Stimulated activated naive CD8-positive, alpha-beta T cell treated with anti-CD3 and anti-CD28 coated beads, Interleukin-15, Interleukin-2, amounts not matched to agents 100 ng/mL and 50 ng/mL, for 24 hours (primary cell): ENCODE results near the gene LSAMP.

Experiments
- H3K27ac Mint-ChIP-seq: one replicate; pipeline ENCODE4 v1.8.0; 2021; ENCODE audit warnings: mild to moderate bottlenecking, mixed read lengths
- H3K27me3 Mint-ChIP-seq: one replicate; pipeline ENCODE4 v1.8.0; 2021; ENCODE audit warnings: mixed read lengths
- H3K36me3 Mint-ChIP-seq: one replicate; pipeline ENCODE4 v1.8.0; 2021; ENCODE audit warnings: low read depth, mixed read lengths
- H3K4me1 Mint-ChIP-seq: one replicate; pipeline ENCODE4 v1.8.0; 2021; ENCODE audit warnings: low read depth, mixed read lengths
- H3K4me3 Mint-ChIP-seq: one replicate; pipeline ENCODE4 v1.8.0; 2021; ENCODE audit warnings: mild to moderate bottlenecking, mixed read lengths
- H3K9me3 Mint-ChIP-seq: one replicate; pipeline ENCODE4 v1.8.0; 2021; ENCODE audit warnings: mixed read lengths

Gene LSAMP

DNA sequence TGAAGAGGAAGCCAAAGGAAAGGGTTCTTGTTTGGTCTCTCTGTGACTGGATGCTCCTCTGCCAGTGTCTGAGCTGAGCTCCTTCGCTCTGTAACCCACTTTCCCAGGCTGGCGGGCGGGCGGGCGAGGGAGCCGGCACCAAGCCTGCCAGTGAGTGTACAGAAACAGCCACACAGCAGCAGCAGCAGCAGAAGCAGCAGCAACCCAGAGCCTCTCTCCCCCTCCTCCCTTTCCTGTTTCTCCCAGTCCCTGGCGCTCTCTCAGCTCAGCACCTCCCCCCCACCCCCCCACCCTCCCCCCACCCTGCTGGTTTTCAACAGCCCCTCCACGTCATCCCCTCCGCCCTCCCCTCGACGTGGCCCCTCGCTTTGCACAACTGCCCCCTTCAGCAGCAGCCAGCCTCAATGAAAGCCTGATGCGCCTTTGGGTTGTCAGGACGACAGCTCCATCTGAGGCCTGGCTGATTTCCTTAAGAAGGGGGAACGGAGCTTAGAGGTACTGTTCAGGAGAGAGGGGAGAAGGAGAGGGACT is at the start of gene LSAMP:
Gene LSAMP (minus strand): TSS at position 177 of the 531 bp plus-strand sequence.
- no peaks in the 10 kb centered on the region for H3K36me3 Mint-ChIP-seq
- no peak within 1 kb of the TSS for H3K27ac Mint-ChIP-seq
- peaks cover 8% of the 10 kb centered on the region for H3K9me3 Mint-ChIP-seq
- no peaks in the 10 kb centered on the region for H3K4me1 Mint-ChIP-seq
- H3K27me3 Mint-ChIP-seq, result peaks cover 15% of the 10 kb centered on the region
- H3K4me3 Mint-ChIP-seq, result no peak within 1 kb of the TSS

DNA sequence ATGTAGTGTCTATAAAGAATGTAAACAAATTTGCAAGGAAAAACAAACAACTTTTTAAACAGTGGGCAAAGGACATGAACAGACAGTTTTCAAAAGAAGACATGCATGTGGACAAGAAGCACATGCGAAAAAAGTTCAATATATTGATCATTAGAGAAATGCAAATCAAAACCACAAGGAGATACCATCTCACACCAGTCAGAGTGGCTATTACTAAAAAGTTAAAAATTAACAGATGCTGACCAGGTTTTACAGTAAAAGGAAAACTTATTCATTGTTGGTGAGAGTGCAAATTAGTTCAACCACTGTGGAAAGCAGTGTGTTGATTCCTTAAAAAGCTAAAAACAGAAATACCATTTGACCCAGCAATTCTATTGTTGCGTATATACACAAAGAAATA is 47.1 kb upstream of the LSAMP start:
- Mint-ChIP-seq H3K27ac (no peak overlapping the region), H3K4me3 (no peak overlapping the region)

DNA sequence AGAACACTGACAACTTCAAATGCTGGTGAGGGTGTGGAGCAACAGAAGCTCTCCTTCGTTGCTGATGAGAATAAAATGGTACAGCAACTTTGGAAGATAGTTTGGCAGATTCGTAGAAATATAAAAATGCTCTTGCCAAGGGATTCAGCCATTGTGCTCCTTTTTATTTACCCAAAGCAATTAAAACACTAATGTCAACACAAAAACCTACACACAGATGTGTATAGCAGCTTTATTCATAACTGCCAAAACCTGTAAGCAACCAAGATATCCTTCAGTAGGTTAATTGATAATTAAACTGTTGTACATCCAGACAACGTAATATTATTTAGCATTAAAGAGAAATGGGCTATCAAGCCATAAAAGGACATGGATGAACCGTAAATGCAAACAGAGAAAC is 37.8 kb upstream of the LSAMP start:
- Mint-ChIP-seq H3K36me3 (no peaks in the 10 kb centered on the region), H3K4me1 (no peaks in the 10 kb centered on the region), H3K27me3 (no peaks in the 10 kb centered on the region), H3K4me3 (no peak overlapping the region), H3K27ac (no peak overlapping the region), H3K9me3 (peaks cover 9% of the 10 kb centered on the region)

More for the DNA sequence above, 47.1 kb upstream of the LSAMP start:
- H3K9me3 Mint-ChIP-seq, result peaks cover 17% of the 10 kb centered on the region
- H3K27me3 Mint-ChIP-seq, result no peaks in the 10 kb centered on the region
- H3K36me3 Mint-ChIP-seq, result no peaks in the 10 kb centered on the region
- H3K4me1 Mint-ChIP-seq, result no peaks in the 10 kb centered on the region

DNA sequence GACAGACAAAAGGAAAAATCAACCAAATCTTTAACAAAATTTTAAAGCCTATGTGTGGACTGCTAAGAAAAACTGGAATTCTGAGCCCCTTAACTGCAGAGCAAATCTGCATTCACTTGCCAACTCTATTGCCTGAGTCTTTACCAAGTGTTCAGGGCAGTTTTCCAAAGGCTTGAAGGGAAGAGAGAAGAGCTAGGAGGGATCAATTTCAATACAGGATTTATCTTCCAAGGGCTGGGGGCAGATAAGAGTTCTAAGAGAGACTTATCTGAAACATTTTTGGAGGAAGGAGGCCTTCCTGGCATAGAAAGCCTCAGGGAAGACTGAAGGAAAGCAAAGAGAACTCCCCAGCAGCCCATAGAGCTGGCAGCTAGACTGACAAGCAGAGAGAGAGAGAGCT is 31.4 kb upstream of the LSAMP start:
- Mint-ChIP-seq H3K4me1 (no peaks in the 10 kb centered on the region), H3K36me3 (no peaks in the 10 kb centered on the region), H3K27me3 (no peaks in the 10 kb centered on the region), H3K9me3 (peaks cover 17% of the 10 kb centered on the region), H3K4me3 (no peak overlapping the region), H3K27ac (no peak overlapping the region)

DNA sequence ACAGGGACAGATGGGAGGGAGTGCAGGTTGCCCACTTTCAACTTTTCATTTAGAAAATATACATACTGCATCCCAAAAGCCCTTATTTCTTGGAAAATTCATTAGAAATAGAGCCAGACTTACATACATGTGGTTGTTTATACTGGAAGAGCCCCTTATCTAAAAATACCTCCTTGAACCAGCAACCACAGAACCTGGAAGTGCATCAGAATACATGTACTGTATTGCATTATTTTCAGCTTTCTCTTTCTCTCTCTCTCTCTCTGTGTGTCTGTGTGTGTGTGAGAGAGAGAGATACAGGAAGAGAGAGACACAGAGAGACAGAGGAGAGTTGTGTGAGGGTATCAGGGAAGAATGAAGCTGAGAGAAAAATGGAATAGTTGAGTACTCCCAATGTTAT is 29.5 kb upstream of the LSAMP start:
- H3K27ac Mint-ChIP-seq, result no peak overlapping the region
- peaks cover 17% of the 10 kb centered on the region for H3K9me3 Mint-ChIP-seq
- no peaks in the 10 kb centered on the region for H3K27me3 Mint-ChIP-seq
- H3K4me3 Mint-ChIP-seq, result no peak overlapping the region
- H3K36me3 Mint-ChIP-seq, result no peaks in the 10 kb centered on the region
- H3K4me1 Mint-ChIP-seq, result no peaks in the 10 kb centered on the region

DNA sequence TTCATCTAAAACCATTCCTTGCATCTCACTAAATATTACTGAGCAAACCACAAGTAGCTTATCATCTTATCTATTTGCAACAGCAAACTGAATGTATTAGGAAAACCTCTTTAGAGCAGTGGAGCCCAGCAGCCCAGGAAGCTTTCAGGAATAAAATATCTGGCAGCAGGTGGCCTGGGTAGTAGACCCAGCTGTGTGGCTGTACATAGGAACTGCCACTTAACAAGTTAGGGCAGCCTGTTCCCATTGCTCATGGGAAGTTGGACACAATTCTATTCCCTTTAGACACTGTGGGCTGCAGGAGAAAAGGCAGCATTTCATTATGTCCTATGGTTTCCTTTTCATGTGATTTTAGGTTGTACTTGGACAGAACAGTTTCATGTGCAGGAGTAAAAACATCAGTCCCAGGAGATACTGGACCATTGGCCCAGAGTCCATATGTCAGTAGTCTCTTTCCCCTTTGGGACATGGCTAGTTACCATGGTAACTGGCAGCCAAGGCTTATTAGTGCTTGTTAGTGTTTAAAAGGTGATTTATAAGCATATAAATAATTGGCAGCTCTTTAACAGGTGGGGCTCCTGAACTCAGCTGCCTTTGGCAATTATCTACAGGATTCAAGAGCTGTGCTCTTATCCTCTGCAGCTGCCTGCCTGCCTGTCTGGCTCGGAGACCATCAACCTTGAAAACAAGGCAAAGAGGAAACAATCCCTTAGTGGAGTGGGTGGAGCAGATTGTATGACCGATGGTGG is 28.9 kb upstream of the LSAMP start:
- H3K4me3 Mint-ChIP-seq, result no peak overlapping the region
- H3K4me1 Mint-ChIP-seq, result no peaks in the 10 kb centered on the region
- no peaks in the 10 kb centered on the region for H3K36me3 Mint-ChIP-seq
- H3K9me3 Mint-ChIP-seq, result peaks cover 17% of the 10 kb centered on the region
- H3K27ac Mint-ChIP-seq, result no peak overlapping the region
- H3K27me3 Mint-ChIP-seq, result no peaks in the 10 kb centered on the region

DNA sequence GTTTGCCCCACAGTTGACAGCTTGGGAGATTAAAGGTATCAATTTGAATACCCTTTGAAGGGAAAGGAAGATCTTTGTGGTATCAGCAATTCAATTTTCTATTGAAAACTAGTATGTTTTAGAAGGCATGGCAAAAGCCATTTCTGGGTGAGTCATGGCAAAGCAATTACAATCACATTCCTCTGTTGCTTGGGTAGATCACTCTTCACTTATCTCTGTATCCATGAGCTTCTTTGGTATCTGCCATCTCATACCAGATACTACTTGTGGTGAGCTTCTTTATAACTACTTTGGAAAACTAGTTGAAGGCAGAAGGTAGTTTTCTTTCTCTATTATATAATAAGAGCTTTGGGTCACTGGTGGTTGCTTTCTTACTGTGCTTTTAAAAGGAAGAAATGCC is 28.3 kb upstream of the LSAMP start:
- Mint-ChIP-seq H3K4me3 (no peak overlapping the region), H3K36me3 (no peaks in the 10 kb centered on the region), H3K27me3 (no peaks in the 10 kb centered on the region), H3K27ac (no peak overlapping the region), H3K9me3 (peaks cover 17% of the 10 kb centered on the region), H3K4me1 (no peaks in the 10 kb centered on the region)

DNA sequence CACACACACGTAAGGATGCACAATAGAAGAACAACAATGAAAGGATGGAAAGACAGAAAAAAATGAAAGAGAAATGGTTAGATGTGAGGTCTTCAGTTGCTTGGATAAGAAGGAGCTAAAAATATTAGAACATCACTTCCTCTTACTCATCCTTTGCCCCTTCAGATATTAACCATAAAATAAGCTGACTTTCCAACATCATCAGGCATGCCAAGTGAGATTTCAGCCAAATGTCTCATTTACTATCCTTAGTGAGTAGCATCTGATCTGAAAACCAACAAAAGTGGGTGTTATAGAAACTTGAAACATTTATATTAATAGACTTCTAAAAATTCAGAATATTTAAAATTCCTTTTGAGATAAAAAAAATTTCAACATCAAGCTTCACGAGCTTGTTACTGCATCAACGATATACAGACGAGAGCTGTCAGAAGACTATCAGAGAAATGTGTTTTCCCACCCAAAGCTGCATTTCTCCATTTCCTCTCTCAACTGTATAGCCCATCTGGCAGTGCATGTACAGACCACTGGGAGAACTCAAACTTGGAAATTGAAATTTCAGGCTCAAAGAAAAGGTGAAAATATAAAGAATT is 25.4 kb upstream of the LSAMP start:
- Mint-ChIP-seq H3K4me1 (no peaks in the 10 kb centered on the region), H3K4me3 (no peak overlapping the region), H3K36me3 (no peaks in the 10 kb centered on the region), H3K27ac (no peak overlapping the region), H3K27me3 (no peaks in the 10 kb centered on the region), H3K9me3 (peaks cover 9% of the 10 kb centered on the region)

DNA sequence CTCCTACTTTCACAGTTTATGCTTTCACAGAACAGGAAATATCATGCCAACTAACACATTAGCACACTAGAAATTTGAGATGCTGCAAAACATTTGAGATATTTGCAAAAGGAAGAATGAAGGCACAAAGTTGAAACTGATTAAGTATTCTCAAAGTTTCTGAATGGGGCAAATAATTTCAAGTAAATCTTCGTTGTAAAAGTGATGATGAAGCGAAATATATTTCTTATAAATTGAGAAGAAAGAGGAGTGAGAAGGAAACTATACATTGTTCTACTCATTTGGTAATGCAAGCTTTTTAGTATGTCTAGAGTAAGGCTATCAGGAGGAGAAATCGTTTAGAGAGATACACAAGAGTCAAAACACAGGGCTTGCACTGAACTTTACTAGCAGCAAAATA is 24.3 kb upstream of the LSAMP start:
- no peak overlapping the region for H3K4me3 Mint-ChIP-seq
- peaks cover 9% of the 10 kb centered on the region for H3K9me3 Mint-ChIP-seq
- no peaks in the 10 kb centered on the region for H3K27me3 Mint-ChIP-seq
- no peaks in the 10 kb centered on the region for H3K4me1 Mint-ChIP-seq
- no peaks in the 10 kb centered on the region for H3K36me3 Mint-ChIP-seq
- H3K27ac Mint-ChIP-seq, result no peak overlapping the region

DNA sequence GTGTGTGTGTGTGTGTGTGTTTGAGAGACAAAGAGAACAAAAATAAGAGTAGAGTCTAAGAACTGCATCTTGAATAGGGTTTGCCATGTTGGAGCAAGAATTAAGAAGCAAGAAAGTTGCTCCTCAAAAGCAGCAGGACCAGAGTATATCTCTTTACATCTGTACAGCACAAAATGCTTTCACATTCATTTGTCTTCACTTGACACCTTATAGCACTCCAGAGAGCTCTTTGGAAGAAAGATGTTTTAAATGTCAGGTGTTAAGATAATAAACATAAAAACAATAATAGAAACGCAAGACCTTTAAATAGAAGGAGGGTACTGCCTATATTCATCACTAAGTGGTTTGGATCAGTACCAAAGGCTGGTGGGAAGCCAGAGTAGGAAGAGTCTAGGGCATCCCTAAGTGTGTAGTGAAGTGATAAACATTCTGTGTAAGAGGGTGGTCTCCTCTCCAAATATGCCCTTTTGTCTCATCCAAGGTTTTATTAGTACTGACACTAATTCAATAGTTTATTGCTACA is 19.1 kb upstream of the LSAMP start:
- H3K4me3 Mint-ChIP-seq, result no peak overlapping the region
- H3K27me3 Mint-ChIP-seq, result no peaks in the 10 kb centered on the region
- H3K36me3 Mint-ChIP-seq, result no peaks in the 10 kb centered on the region
- no peak overlapping the region for H3K27ac Mint-ChIP-seq
- H3K4me1 Mint-ChIP-seq, result no peaks in the 10 kb centered on the region
- no peaks in the 10 kb centered on the region for H3K9me3 Mint-ChIP-seq

DNA sequence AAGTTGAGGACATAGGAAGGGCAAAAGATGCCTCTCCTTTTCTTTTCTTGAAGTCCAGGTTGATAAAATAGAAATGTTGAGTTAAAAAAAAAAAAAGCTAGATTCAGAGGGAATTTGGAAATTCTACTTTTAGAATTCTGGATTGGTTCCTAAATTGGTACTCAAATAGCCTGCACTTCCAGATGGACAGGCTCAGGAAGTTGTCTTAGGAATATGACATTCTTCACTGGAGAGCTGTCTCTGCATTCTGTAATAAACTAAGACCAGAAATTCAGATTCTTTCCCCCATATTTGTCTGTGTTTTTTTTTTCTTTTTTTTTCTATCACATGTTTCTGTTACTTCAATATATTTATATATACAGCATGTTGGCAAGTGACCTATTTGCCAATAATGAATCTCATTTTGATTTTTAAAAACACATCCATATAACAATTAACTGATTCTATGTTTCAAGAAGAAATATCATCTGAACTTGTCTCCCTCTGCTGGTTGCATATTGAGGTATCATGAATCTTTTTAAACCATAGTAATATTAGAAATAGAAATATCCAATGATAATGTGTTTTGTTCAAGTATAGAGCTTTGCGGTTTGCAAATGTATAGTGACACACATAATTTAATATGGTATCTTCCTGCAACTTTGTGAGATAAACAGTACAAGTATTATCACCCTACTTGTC is 8.5 kb upstream of the LSAMP start:
- Mint-ChIP-seq H3K4me3 (no peak overlapping the region), H3K9me3 (peaks cover 7% of the 10 kb centered on the region), H3K27ac (no peak overlapping the region), H3K4me1 (no peaks in the 10 kb centered on the region), H3K36me3 (no peaks in the 10 kb centered on the region), H3K27me3 (no peaks in the 10 kb centered on the region)

DNA sequence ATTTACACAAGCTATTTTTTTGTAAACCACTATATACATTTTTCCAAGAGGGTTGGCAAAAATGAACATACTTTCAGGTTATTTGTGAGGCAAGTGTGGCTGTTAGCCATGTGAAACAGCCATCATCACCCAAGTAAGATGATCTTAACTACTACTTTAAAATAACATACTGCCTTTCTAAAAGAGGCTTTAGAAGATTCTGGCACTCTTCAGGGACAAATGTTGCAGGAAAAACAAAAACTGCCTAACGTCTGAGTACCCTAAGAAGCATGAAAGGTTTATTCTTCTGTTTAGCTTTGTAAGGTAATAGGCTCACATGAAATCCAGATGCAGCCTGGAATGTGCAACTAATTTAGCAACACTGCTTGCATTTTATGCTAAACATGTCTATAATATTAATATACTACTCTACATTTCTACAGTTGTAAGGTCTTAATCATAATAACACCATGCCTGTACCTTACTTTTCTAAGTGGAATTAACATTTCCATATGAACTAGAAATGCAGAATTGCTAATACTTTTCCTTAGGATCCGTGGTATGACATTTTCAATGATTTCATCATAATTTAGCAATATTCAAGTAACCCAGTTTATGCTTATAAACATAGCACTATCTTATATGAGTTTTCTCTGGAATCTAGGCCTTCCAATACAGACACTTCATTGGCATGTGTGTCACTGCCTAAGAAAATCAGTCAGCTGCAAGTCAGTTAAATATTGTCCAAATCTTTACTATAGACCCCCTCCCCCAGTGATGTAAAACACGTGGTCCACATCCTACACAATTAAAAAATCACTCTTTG is 4.5 kb upstream of the LSAMP start:
- Mint-ChIP-seq H3K27ac (no peak overlapping the region), H3K4me1 (no peaks in the 10 kb centered on the region), H3K9me3 (peaks cover 4% of the 10 kb centered on the region), H3K27me3 (peaks cover 5% of the 10 kb centered on the region), H3K4me3 (no peak overlapping the region), H3K36me3 (no peaks in the 10 kb centered on the region)

DNA sequence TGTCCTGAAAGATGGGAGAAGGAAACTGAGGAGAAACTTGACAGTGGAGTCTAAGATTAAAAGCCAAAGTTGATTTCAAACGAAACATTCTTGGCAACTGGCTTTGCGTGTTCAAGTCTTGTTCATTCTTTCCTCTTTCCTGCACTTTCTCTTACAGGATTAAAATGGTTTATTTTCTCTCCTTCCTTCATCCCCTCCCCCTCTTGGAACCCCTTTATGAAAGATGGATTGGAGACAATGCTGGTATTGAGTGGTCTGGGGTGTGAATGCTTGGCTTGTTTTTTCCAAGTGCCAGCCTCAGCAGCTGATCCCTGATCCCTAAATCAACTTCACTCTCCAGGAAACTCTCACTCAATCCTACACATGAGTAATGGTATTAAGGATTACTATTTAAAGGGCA is 703 bp upstream of the LSAMP start:
- Mint-ChIP-seq H3K27ac (no peak overlapping the region), H3K27me3 (peaks cover 15% of the 10 kb centered on the region), H3K36me3 (no peaks in the 10 kb centered on the region), H3K4me3 (no peak overlapping the region), H3K4me1 (no peaks in the 10 kb centered on the region), H3K9me3 (peaks cover 8% of the 10 kb centered on the region)

DNA sequence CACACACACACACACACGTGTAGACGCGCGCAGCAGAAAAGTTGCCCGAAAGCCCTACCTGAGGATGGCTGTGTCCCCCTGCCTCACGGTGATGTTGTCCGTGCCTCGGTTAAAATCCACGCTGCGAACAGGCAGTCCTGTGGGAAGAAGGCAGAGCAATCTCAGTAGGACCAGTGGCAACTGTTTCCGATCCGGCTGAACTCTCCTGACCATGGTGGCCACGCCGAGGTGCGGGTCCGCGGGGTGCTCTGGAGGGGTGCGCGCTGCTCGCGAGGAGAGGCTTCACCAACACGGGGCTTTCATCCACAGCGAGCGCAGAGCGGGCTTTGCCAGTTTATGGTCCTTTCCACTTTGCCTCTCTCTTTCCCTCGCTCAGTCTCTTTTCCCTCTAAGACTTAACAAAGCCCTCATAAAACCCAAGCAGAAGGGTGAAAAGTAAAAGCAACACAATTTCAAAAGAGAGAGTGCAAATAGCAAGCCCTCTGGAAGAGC is 422 bp downstream of the LSAMP start:
- Mint-ChIP-seq H3K36me3 (no peaks in the 10 kb centered on the region), H3K4me1 (no peaks in the 10 kb centered on the region), H3K27me3 (peaks cover 15% of the 10 kb centered on the region), H3K9me3 (peaks cover 8% of the 10 kb centered on the region), H3K27ac (no peak overlapping the region), H3K4me3 (no peak overlapping the region)
